Hepatocyte (in vitro differentiated cells): ENCODE data around the gene WNK2. TPM values are rescaled to one million over a fixed set of nuclear protein-coding genes. Genes with fewer than 3 reads are reported as not detected.

Source experiments
- DNase-seq: peaks from one replicate; pipeline ENCODE4 v3.0.0-alpha.2; 2016; ENCODE audit warnings: low spot score
- H2AFZ ChIP-seq: fragments of 200-600 bp; sonication (generic); 2 replicates; pipeline ENCODE4 v1.6.0; 2016; ENCODE audit warnings: antibody characterized with exemption, mild to moderate bottlenecking
- H3K27ac ChIP-seq: fragments of 200-600 bp; sonication (generic); 2 replicates; pipeline ENCODE4 v1.5.1; 2016; ENCODE audit warnings: mild to moderate bottlenecking
- H3K27me3 ChIP-seq: fragments of 200-600 bp; sonication (generic); 2 replicates; pipeline ENCODE4 v1.6.1; 2016
- H3K36me3 ChIP-seq: fragments of 200-600 bp; sonication (generic); replicated peaks from 2 replicates; pipeline ENCODE4 v1.5.1; 2016; ENCODE audit warnings: low read depth; ENCODE audit not compliant: insufficient read depth
- H3K4me1 ChIP-seq: fragments of 200-600 bp; sonication (generic); 2 replicates; pipeline ENCODE4 v1.5.1; 2016; ENCODE audit warnings: mild to moderate bottlenecking, moderate library complexity; ENCODE audit not compliant: insufficient read depth
- H3K4me2 ChIP-seq: fragments of 200-600 bp; sonication (generic); 2 replicates; pipeline ENCODE4 v1.6.0; 2016
- H3K4me3 ChIP-seq: fragments of 200-600 bp; sonication (generic); 2 replicates; pipeline ENCODE4 v1.5.1; 2016; ENCODE audit warnings: mild to moderate bottlenecking
- H3K79me2 ChIP-seq: fragments of 200-600 bp; sonication (generic); 2 replicates; pipeline ENCODE4 v1.6.0; 2017; ENCODE audit warnings: mild to moderate bottlenecking
- H3K9me2 ChIP-seq: fragments of 200-600 bp; sonication (generic); replicated peaks from 2 replicates; pipeline ENCODE4 v1.6.0; 2017; ENCODE audit warnings: mild to moderate bottlenecking; ENCODE audit not compliant: insufficient read depth
- H3K9me3 ChIP-seq: fragments of 200-600 bp; sonication (generic); 2 replicates; pipeline ENCODE4 v1.5.1; 2016; ENCODE audit warnings: low read depth, mild to moderate bottlenecking
- H4K20me1 ChIP-seq: fragments of 200-600 bp; sonication (generic); 2 replicates; pipeline ENCODE4 v1.6.0; 2016; ENCODE audit warnings: mild to moderate bottlenecking; ENCODE audit not compliant: insufficient read depth, poor library complexity, severe bottlenecking
- EZH2 ChIP-seq: fragments of 200-600 bp; sonication (generic); IDR thresholded peaks from 2 replicates; pipeline ENCODE4 v1.6.1; 2016; ENCODE audit warnings: antibody characterized with exemption, mild to moderate bottlenecking, borderline replicate concordance
- EZH2phosphoT487 ChIP-seq: fragments of 200-600 bp; sonication (generic); IDR thresholded peaks from one replicate; pipeline ENCODE4 v1.6.1; 2018; ENCODE audit warnings: antibody characterized with exemption, mild to moderate bottlenecking, low read depth, moderate library complexity; ENCODE audit not compliant: unreplicated experiment, severe bottlenecking
- WGBS: methylation state at CpG from one replicate; pipeline ENCODE4 v1.1.6; 2016; ENCODE audit warnings: low lambda C conversion rate; ENCODE audit errors: missing lambda C conversion rate; 5-methylcytosine and 5-hydroxymethylcytosine counted together
- polyA plus RNA-seq: library from polyadenylated mRNA; unstranded; fragments of >200 nt; fragmentation: Nextera tagmentation; extraction: Ambion mirVana; gene quantifications from 2 replicates; pipeline ENCODE4 v1.2.1, GENCODE V29; 2016
- total RNA-seq: library from RNA; depleted of rRNA; stranded (reverse); fragments of >200 nt; gene quantifications from 2 replicates; pipeline ENCODE4 v1.2.3, GENCODE V29; 2014
- TF ChIP-seq, protein P1 (sequence below): fragments of 200-600 bp; sonication (generic); IDR thresholded peaks from 2 replicates; pipeline ENCODE4 v1.5.1; 2016; ENCODE audit warnings: antibody characterized with exemption, mild to moderate bottlenecking; ENCODE audit not compliant: poor library complexity

WNK2 gene
- total and polyA plus RNA-seq, 2 experiments from 2014 or later, result 8.9 to 13.5 TPM

DNA sequence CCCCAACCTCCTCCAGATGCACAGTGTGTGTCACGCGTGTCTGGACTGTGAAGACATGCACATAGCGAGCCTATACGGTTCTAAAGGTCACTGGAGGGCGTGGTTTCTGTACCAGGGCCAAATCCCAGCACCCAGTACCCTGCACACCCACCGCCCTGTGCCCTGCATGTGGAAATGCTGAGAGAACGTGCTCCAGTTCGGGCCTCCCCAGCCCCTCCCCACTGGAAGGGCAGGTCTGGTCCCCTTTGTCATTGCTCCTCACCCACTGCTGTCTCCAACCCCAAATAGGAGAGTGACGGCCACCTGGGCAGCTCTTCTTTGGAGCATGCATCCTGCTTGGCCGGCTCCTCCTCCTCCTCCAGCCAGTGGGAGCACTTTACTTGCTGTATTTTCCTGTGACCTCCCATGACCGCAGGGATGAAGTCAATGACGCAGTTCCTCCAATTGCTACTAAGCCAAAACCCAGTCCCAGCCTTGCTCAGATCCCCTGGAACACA, 116.7 kb downstream of the WNK2 start:
- no peak overlapping the region for H2AFZ ChIP-seq
- no peak overlapping the region for H3K4me3 ChIP-seq
- H3K79me2 ChIP-seq, result no peaks in the 10 kb centered on the region
- H3K4me1 ChIP-seq, result no peaks in the 10 kb centered on the region
- TF ChIP-seq EZH2phosphoT487 (no peak), EZH2 (no peak)
- TF ChIP-seq, protein P1, sequence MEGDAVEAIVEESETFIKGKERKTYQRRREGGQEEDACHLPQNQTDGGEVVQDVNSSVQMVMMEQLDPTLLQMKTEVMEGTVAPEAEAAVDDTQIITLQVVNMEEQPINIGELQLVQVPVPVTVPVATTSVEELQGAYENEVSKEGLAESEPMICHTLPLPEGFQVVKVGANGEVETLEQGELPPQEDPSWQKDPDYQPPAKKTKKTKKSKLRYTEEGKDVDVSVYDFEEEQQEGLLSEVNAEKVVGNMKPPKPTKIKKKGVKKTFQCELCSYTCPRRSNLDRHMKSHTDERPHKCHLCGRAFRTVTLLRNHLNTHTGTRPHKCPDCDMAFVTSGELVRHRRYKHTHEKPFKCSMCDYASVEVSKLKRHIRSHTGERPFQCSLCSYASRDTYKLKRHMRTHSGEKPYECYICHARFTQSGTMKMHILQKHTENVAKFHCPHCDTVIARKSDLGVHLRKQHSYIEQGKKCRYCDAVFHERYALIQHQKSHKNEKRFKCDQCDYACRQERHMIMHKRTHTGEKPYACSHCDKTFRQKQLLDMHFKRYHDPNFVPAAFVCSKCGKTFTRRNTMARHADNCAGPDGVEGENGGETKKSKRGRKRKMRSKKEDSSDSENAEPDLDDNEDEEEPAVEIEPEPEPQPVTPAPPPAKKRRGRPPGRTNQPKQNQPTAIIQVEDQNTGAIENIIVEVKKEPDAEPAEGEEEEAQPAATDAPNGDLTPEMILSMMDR, result no peak
- no peaks in the 10 kb centered on the region for H3K9me3 ChIP-seq
- DNase-seq, result no peak
- no peaks in the 10 kb centered on the region for H3K27me3 ChIP-seq
- H3K4me2 ChIP-seq, result no peak overlapping the region
- no peaks in the 10 kb centered on the region for H4K20me1 ChIP-seq
- no peak overlapping the region for H3K27ac ChIP-seq
- no peaks in the 10 kb centered on the region for H3K9me2 ChIP-seq
- 93% methylated on average over 12 of the region's 12 CpGs for WGBS
- no peaks in the 10 kb centered on the region for H3K36me3 ChIP-seq

DNA sequence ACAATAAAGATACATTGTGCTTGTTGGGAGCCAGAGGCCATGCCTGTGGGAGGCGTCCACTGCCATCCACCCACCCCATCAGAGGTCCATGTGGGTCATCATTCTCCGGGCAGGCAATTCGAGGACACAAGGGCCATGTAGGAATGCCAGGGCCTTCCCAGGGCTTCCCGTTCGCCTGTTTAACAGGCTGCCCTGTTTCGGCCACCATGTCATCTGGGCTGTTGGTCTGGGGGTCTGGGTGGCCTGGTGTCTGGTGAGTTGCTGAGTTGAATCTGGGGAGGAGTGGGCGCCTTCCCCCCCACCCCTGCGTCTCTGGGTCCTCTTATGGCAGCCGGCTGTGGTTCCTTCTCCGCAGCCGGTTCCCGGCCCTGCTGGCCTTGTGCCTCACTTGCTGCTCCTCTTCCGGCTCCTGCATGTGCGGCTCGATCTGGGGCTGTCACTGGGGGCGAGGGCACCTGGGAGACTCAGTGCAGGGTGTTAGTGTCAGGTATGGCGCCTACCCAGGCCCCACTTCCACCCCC, 117.4 kb downstream of the WNK2 start:
- H3K9me3 ChIP-seq, result no peaks in the 10 kb centered on the region
- no peak overlapping the region for H3K27ac ChIP-seq
- no peak overlapping the region for H3K4me2 ChIP-seq
- no peaks in the 10 kb centered on the region for H3K79me2 ChIP-seq
- no peak overlapping the region for H2AFZ ChIP-seq
- 92% methylated on average over 17 of the region's 17 CpGs for WGBS
- TF ChIP-seq, protein P1, result no peak
- TF ChIP-seq EZH2phosphoT487, result no peak
- TF ChIP-seq EZH2, result no peak
- H3K36me3 ChIP-seq, result no peaks in the 10 kb centered on the region
- H3K4me1 ChIP-seq, result no peaks in the 10 kb centered on the region
- H3K9me2 ChIP-seq, result no peaks in the 10 kb centered on the region
- H4K20me1 ChIP-seq, result no peaks in the 10 kb centered on the region
- no peak for DNase-seq
- no peaks in the 10 kb centered on the region for H3K27me3 ChIP-seq
- H3K4me3 ChIP-seq, result no peak overlapping the region

DNA sequence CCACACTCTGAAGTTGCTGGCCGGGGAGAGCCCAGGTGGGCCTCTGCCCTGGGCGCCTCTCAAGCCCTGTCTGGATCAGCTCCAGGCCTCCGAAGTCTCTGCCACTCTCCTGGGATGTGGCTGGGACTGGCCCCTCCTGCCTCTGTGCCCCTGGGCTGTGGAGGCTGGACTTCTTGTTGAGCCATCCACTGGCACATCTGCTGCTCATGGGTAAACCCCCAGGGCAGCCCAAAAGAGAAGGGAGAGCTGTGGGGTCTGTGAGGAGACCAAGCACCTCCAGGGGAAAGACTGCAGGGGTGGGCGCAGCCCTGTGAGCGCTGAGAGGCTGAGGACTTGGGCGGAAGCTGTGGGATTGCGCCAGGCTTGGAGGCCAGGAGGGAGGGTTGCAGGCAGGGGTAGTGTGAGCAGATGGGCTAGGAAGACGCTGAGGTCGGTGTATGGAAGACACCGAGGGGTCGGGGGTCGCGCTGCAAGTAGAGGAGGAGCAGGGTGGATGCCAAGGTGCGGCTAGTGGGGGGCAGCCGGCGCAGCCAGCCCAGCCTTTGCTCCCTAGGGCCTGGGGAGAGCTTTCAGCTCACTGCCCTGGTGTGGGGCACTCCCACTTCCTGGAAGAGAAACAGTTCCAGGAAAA, 118.1 kb downstream of the WNK2 start:
- H3K27me3 ChIP-seq, result no peaks in the 10 kb centered on the region
- H2AFZ ChIP-seq, result no peak overlapping the region
- H3K4me1 ChIP-seq, result no peaks in the 10 kb centered on the region
- H4K20me1 ChIP-seq, result no peaks in the 10 kb centered on the region
- no peak overlapping the region for H3K4me2 ChIP-seq
- 94% methylated on average over 16 of the region's 16 CpGs for WGBS
- no peak overlapping the region for H3K4me3 ChIP-seq
- H3K9me3 ChIP-seq, result no peaks in the 10 kb centered on the region
- no peak for DNase-seq
- H3K27ac ChIP-seq, result no peak overlapping the region
- no peaks in the 10 kb centered on the region for H3K9me2 ChIP-seq
- no peaks in the 10 kb centered on the region for H3K79me2 ChIP-seq
- TF ChIP-seq EZH2phosphoT487 (no peak), EZH2 (no peak)
- TF ChIP-seq, protein P1, result no peak
- H3K36me3 ChIP-seq, result no peaks in the 10 kb centered on the region
